ENCODE measurements around the gene MAGI2.

- TF ChIP-seq EZH2 (IDR thresholded peaks at IDR 0.05; ENCODE audit: insufficient read depth, low read length): no peak
- TF ChIP-seq CTCF (IDR thresholded peaks at IDR 0.05; ENCODE audit: insufficient read depth, low read depth, low read length): no peak
Observed at GRCh38 chr7:78225534-78225933, 1227.9 kb downstream of the MAGI2 start.

All from astrocyte (in vitro differentiated cells and primary cell).